WTC11 (cell line): ENCODE measurements around the gene TMEM258. TPM values are rescaled to one million over a fixed set of nuclear protein-coding genes. Genes with fewer than 3 reads are reported as not detected.

ENCODE experiments used
- ATAC-seq: fragments of 200-7000 bp; cut with Tn5 transposase; 2 replicates; pipeline ENCODE4 v1.10.0; 2021; ENCODE audit warnings: mild to moderate bottlenecking, moderate library complexity
- CTCF ChIA-PET: fragments of 300-600 bp; sonication (Branson Sonifier 250); formaldehyde crosslinking; loops from one replicate; lab custom pipeline; 2021; ENCODE audit warnings: antibody characterized with exemption; lab: Charles Lee
- POLR2A ChIA-PET: fragments of 350-600 bp; sonication (Branson Sonifier 250); formaldehyde crosslinking; loops from one replicate; lab custom pipeline; 2021; ENCODE audit warnings: antibody characterized with exemption; lab: Charles Lee
- DNase-seq: peaks from one replicate; pipeline ENCODE4 v3.0.0; 2021; ENCODE audit warnings: low spot score
- H3K27ac Mint-ChIP-seq: 2 replicates; pipeline ENCODE4 v1.8.0; 2021; ENCODE audit warnings: mixed read lengths
- H3K27me3 Mint-ChIP-seq: 2 replicates; pipeline ENCODE4 v1.8.0; 2021; ENCODE audit warnings: low read depth, mild to moderate bottlenecking, moderate library complexity, mixed read lengths
- H3K36me3 Mint-ChIP-seq: 2 replicates; pipeline ENCODE4 v1.8.0; 2021; ENCODE audit warnings: mixed read lengths
- H3K4me1 Mint-ChIP-seq: 2 replicates; pipeline ENCODE4 v1.8.0; 2022; ENCODE audit warnings: mixed read lengths
- H3K4me3 Mint-ChIP-seq: 2 replicates; pipeline ENCODE4 v1.8.0; 2021; ENCODE audit warnings: mild to moderate bottlenecking, moderate library complexity, mixed read lengths
- H3K9me3 Mint-ChIP-seq: 2 replicates; pipeline ENCODE4 v1.8.0; 2021; ENCODE audit warnings: mixed read lengths
- ATF1 ChIP-seq: sonication (generic); formaldehyde crosslinking; IDR thresholded peaks from 2 replicates; pipeline ENCODE4 v1.8.1; 2023; ENCODE audit warnings: mild to moderate bottlenecking, moderate library complexity, missing genetic modification reagents
- CREB1 ChIP-seq: sonication (generic); formaldehyde crosslinking; IDR thresholded peaks from 2 replicates; pipeline ENCODE4 v1.8.0; 2023; ENCODE audit warnings: mild to moderate bottlenecking, missing genetic modification reagents
- ELF4 ChIP-seq: sonication (generic); formaldehyde crosslinking; IDR thresholded peaks from 2 replicates; pipeline ENCODE4 v1.8.1; 2022; ENCODE audit warnings: low read depth, mild to moderate bottlenecking, moderate library complexity, missing genetic modification reagents
- EMX1 ChIP-seq: fragments of 250-450 bp; sonication (Bioruptor Pico); IDR thresholded peaks from 2 replicates; pipeline ENCODE4 v1.8.0; 2021; ENCODE audit warnings: mild to moderate bottlenecking
- IRF2 ChIP-seq: sonication (generic); formaldehyde crosslinking; IDR thresholded peaks from 2 replicates; pipeline ENCODE4 v1.8.0; 2022; ENCODE audit warnings: low read depth, missing genetic modification reagents, borderline replicate concordance
- NFATC4 ChIP-seq: fragments of 250-450 bp; sonication (Bioruptor Pico); IDR thresholded peaks from 2 replicates; pipeline ENCODE4 v1.9.0; 2021; ENCODE audit warnings: mild to moderate bottlenecking
- PRRX2 ChIP-seq: fragments of 250-450 bp; sonication (Bioruptor Pico); IDR thresholded peaks from 2 replicates; pipeline ENCODE4 v1.8.0; 2021; ENCODE audit warnings: mild to moderate bottlenecking
- SMAD4 ChIP-seq: sonication (generic); formaldehyde crosslinking; IDR thresholded peaks from 2 replicates; pipeline ENCODE4 v1.8.0; 2022; ENCODE audit warnings: mild to moderate bottlenecking, missing genetic modification reagents
- TP53 ChIP-seq: sonication (generic); formaldehyde crosslinking; IDR thresholded peaks from 2 replicates; pipeline ENCODE4 v1.8.1; 2023; ENCODE audit warnings: mild to moderate bottlenecking, missing genetic modification reagents
- ZNF416 ChIP-seq: fragments of 250-450 bp; sonication (Bioruptor Pico); IDR thresholded peaks from 2 replicates; pipeline ENCODE4 v1.9.0; 2021; ENCODE audit warnings: mild to moderate bottlenecking, inconsistent platforms
- total RNA-seq: library from RNA; stranded (reverse); gene quantifications from 3 replicates; pipeline ENCODE4 v1.2.3, GENCODE V29; 2021
- TF ChIP-seq, protein P1 (sequence below): sonication (generic); formaldehyde crosslinking; IDR thresholded peaks from 2 replicates; pipeline ENCODE4 v1.8.0; 2022; ENCODE audit warnings: mild to moderate bottlenecking, missing genetic modification reagents
- TF ChIP-seq, protein P2 (sequence below): sonication (generic); formaldehyde crosslinking; IDR thresholded peaks from 2 replicates; pipeline ENCODE4 v1.8.0; 2022; ENCODE audit warnings: mild to moderate bottlenecking, missing genetic modification reagents
- TF ChIP-seq, protein P3 (sequence below): sonication (generic); formaldehyde crosslinking; IDR thresholded peaks from 2 replicates; pipeline ENCODE4 v1.8.0; 2023; ENCODE audit warnings: missing genetic modification reagents, mild to moderate bottlenecking, borderline replicate concordance
- TF ChIP-seq, protein P4 (sequence below): sonication (generic); formaldehyde crosslinking; IDR thresholded peaks from 2 replicates; pipeline ENCODE4 v1.8.1; 2023; ENCODE audit warnings: mild to moderate bottlenecking, missing genetic modification reagents, moderate library complexity
- TF ChIP-seq, protein P5 (sequence below): fragments of 250-450 bp; sonication (Bioruptor Pico); IDR thresholded peaks from 2 replicates; pipeline ENCODE4 v1.9.0; 2021; ENCODE audit warnings: mild to moderate bottlenecking
- TF ChIP-seq, protein P6 (sequence below): sonication (generic); formaldehyde crosslinking; conservative IDR thresholded peaks from 2 replicates; pipeline ENCODE4 v1.8.1; 2022; ENCODE audit warnings: mild to moderate bottlenecking, missing genetic modification reagents
- TF ChIP-seq, protein P7 (sequence below): fragments of 250-450 bp; sonication (Bioruptor Pico); conservative IDR thresholded peaks from 2 replicates; pipeline ENCODE4 v1.9.0; 2021; ENCODE audit warnings: mild to moderate bottlenecking

TMEM258 gene
- total RNA-seq, 1 experiment from 2014 or later = 175 TPM

DNA sequence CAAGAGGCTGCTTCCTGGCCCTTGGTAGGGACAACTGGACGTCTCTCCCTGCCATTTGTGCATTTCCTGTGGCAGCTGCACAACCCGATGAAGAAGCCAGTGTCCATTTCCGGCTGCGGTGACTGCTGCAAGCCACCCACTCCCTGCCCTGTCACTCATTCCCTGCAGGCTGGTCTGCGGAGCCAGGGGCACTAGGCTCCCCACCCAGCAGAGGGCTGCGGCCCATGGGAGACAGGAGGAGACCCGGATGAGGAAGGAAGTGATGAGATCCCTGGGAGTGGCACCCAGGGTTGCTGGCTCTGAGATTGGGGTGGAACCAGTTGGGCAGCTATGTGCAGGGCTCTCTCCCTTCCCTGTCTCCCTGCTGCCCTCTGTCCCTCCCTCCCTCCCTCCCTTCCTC, 50.0 kb downstream of the TMEM258 start:
- Mint-ChIP-seq H3K27ac (no peak overlapping the region), H3K4me1 (no peaks in the 10 kb centered on the region), H3K36me3 (0 out of 2 replicates have a peak, but pooled peaks cover 4% of the 10 kb centered on the region), H3K4me3 (no peak overlapping the region), H3K27me3 (no peaks in the 10 kb centered on the region), H3K9me3 (no peaks in the 10 kb centered on the region)
- POLR2A ChIA-PET = no interaction called here
- ATAC-seq (no peak), DNase-seq (no peak)
- CTCF ChIA-PET = interaction anchor here (2.8 kb wide), 1 partner anchor 9 kb away, joined by 21 read pairs; no protein-coding TSS in a partner anchor
- no peak for TF ChIP-seq TP53 (CRISPR knock-in tag)
- no peak for TF ChIP-seq NFATC4 (CRISPR knock-in tag)
- TF ChIP-seq IRF2 (CRISPR knock-in tag) = no peak
- no peak for TF ChIP-seq ATF1 (CRISPR knock-in tag)
- no peak for TF ChIP-seq SMAD4 (CRISPR knock-in tag)
- TF ChIP-seq, protein P1, sequence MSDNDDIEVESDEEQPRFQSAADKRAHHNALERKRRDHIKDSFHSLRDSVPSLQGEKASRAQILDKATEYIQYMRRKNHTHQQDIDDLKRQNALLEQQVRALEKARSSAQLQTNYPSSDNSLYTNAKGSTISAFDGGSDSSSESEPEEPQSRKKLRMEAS (CRISPR knock-in tag) = no peak
- no peak for TF ChIP-seq CREB1 (CRISPR knock-in tag)
- TF ChIP-seq ZNF416 (CRISPR knock-in tag) = no peak
- TF ChIP-seq, protein P2, sequence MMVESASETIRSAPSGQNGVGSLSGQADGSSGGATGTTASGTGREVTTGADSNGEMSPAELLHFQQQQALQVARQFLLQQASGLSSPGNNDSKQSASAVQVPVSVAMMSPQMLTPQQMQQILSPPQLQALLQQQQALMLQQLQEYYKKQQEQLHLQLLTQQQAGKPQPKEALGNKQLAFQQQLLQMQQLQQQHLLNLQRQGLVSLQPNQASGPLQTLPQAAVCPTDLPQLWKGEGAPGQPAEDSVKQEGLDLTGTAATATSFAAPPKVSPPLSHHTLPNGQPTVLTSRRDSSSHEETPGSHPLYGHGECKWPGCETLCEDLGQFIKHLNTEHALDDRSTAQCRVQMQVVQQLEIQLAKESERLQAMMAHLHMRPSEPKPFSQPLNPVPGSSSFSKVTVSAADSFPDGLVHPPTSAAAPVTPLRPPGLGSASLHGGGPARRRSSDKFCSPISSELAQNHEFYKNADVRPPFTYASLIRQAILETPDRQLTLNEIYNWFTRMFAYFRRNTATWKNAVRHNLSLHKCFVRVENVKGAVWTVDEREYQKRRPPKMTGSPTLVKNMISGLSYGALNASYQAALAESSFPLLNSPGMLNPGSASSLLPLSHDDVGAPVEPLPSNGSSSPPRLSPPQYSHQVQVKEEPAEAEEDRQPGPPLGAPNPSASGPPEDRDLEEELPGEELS (CRISPR knock-in tag) = no peak
- TF ChIP-seq, protein P3, sequence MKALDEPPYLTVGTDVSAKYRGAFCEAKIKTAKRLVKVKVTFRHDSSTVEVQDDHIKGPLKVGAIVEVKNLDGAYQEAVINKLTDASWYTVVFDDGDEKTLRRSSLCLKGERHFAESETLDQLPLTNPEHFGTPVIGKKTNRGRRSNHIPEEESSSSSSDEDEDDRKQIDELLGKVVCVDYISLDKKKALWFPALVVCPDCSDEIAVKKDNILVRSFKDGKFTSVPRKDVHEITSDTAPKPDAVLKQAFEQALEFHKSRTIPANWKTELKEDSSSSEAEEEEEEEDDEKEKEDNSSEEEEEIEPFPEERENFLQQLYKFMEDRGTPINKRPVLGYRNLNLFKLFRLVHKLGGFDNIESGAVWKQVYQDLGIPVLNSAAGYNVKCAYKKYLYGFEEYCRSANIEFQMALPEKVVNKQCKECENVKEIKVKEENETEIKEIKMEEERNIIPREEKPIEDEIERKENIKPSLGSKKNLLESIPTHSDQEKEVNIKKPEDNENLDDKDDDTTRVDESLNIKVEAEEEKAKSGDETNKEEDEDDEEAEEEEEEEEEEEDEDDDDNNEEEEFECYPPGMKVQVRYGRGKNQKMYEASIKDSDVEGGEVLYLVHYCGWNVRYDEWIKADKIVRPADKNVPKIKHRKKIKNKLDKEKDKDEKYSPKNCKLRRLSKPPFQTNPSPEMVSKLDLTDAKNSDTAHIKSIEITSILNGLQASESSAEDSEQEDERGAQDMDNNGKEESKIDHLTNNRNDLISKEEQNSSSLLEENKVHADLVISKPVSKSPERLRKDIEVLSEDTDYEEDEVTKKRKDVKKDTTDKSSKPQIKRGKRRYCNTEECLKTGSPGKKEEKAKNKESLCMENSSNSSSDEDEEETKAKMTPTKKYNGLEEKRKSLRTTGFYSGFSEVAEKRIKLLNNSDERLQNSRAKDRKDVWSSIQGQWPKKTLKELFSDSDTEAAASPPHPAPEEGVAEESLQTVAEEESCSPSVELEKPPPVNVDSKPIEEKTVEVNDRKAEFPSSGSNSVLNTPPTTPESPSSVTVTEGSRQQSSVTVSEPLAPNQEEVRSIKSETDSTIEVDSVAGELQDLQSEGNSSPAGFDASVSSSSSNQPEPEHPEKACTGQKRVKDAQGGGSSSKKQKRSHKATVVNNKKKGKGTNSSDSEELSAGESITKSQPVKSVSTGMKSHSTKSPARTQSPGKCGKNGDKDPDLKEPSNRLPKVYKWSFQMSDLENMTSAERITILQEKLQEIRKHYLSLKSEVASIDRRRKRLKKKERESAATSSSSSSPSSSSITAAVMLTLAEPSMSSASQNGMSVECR (CRISPR knock-in tag) = no peak
- TF ChIP-seq PRRX2 (CRISPR knock-in tag) = no peak
- TF ChIP-seq, protein P4, sequence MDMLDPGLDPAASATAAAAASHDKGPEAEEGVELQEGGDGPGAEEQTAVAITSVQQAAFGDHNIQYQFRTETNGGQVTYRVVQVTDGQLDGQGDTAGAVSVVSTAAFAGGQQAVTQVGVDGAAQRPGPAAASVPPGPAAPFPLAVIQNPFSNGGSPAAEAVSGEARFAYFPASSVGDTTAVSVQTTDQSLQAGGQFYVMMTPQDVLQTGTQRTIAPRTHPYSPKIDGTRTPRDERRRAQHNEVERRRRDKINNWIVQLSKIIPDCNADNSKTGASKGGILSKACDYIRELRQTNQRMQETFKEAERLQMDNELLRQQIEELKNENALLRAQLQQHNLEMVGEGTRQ = no peak
- TF ChIP-seq ELF4 (CRISPR knock-in tag) = no peak
- TF ChIP-seq, protein P5, sequence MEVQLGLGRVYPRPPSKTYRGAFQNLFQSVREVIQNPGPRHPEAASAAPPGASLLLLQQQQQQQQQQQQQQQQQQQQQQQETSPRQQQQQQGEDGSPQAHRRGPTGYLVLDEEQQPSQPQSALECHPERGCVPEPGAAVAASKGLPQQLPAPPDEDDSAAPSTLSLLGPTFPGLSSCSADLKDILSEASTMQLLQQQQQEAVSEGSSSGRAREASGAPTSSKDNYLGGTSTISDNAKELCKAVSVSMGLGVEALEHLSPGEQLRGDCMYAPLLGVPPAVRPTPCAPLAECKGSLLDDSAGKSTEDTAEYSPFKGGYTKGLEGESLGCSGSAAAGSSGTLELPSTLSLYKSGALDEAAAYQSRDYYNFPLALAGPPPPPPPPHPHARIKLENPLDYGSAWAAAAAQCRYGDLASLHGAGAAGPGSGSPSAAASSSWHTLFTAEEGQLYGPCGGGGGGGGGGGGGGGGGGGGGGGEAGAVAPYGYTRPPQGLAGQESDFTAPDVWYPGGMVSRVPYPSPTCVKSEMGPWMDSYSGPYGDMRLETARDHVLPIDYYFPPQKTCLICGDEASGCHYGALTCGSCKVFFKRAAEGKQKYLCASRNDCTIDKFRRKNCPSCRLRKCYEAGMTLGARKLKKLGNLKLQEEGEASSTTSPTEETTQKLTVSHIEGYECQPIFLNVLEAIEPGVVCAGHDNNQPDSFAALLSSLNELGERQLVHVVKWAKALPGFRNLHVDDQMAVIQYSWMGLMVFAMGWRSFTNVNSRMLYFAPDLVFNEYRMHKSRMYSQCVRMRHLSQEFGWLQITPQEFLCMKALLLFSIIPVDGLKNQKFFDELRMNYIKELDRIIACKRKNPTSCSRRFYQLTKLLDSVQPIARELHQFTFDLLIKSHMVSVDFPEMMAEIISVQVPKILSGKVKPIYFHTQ (CRISPR knock-in tag) = no peak
- TF ChIP-seq EMX1 (CRISPR knock-in tag) = no peak
- TF ChIP-seq, protein P6, sequence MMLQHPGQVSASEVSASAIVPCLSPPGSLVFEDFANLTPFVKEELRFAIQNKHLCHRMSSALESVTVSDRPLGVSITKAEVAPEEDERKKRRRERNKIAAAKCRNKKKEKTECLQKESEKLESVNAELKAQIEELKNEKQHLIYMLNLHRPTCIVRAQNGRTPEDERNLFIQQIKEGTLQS = no peak
- TF ChIP-seq, protein P7, sequence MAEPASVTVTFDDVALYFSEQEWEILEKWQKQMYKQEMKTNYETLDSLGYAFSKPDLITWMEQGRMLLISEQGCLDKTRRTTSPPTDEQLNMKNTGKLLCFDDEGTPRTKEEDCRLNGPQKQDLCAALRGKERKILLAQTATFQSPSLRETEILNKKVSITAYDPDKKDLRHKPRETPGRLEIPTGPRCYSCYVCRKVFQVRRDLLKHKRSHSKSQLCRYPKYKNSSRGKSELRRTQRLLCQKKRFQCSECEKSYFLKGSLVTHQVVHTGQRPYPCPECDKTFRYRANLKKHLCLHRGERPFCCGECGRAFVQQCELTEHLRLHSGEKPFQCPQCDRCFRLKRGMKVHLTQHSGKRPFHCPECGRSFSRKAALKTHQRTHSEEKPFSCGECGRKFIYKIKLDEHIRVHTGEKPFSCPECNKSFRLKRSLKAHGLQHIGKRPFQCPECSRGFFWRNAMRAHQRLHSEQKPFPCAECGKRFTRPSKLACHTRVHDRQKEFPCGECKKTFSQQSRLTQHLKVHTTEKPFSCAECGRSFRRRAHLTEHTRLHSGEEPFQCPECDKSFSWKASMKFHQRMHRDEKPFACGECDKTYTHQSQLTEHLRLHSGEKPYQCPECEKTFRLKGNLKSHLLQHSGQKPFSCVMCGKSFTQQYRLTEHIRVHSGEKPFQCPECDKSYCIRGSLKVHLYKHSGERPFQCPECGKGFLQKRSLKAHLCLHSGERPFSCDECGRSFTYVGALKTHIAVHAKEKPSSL (CRISPR knock-in tag) = no peak
